ENCODE measurements around the gene TENT5A.

The TENT5A gene

DNA sequence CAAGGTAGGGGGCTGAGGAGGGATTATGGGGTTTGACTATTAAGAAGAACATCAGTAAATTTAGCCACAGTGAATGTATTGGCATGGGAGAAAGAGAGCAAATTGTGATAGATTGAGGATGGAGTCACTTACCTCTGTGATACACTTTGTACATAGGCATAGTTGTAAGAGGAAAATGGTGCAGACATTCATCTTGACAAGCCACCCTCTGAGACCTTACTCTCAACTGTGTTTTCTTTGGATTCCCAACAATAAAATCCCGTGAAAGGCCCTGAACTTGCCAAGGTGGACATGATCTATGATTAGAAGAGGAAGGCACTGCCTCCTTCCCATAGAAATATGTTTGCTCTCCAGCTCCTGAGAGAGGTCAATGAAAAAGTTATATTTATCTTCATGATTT lies 18.6 kb upstream of the TENT5A start:
- DNase-seq (ENCODE audit: low read depth, low spot score) = no peak

DNA sequence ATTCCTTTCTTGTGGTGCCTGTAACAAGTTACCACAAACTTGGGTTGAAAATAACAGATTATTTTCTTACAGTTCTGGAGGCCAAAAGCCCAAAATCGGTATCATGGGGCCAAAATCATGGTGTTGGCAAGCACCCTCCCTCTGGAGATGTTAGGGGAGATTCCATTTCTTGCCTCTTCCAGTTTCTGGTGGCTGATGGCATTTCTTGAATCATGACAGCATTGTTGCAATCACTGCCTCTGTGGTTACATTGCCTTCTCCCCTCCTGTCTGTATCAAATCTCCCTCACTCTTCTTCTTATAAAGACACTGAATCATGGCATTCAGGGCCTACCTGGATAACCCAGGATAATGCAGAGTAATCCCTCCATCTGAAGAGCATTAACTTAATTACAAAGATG lies 17.9 kb upstream of the TENT5A start:
- no peak for DNase-seq (ENCODE audit: low read depth, low spot score)

DNA sequence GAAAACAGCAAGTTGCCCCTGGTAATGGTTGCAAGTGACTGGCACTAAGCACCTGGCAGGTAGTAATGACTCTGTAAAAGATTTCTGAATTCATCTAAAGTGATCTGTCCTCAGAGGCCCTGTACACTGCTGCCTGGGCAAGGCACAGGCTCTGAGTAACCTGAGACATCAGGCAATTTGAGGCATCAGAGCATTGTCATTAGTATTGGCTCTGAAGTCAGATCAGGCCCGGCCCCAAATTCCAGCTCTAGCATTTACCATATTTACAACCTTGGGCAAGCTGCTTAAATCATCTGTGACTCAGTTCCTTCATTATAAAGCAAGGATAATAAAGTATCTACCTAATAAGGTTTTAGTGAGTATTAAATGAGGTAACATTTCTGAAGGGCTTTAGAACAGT lies 17.3 kb upstream of the TENT5A start:
- DNase-seq (ENCODE audit: low read depth, low spot score) = no peak

DNA sequence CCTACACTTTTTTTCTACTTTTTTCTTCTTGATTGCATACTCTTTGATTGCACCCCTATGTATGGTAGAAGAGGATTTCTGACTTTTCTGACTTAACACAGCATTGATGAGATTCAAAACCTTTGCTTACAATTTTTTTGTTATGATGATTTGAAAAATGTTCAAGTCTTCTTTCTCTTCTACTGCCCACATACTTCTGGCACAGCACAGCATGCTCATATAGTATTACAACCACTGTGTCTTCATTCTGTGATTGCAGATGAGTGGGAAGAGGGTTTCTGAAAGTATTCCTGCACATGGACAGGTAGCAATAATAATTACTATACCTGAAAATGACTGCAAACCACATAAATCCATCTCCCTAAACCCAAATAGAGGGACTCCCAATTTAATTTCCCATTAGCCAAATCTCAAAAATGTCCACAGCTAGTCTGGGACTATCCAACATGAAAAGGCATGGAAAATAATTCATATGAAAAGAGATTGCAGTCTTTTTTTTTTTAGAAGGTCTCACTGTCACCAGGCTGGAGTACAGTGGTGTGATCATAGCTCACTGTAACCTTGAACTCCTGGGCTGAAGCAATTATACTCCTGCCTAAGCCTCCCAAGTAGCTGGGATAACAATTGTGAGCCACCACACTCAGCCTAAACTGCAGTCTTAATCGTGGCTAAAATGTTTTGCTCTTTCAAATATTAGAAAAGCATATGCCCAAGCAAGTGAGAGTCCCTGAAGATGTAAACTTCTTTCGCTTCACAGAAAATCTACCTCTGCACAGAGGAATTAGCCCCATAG lies 15.9 kb upstream of the TENT5A start:
- DNase-seq (ENCODE audit: low read depth, low spot score) = no peak

DNA sequence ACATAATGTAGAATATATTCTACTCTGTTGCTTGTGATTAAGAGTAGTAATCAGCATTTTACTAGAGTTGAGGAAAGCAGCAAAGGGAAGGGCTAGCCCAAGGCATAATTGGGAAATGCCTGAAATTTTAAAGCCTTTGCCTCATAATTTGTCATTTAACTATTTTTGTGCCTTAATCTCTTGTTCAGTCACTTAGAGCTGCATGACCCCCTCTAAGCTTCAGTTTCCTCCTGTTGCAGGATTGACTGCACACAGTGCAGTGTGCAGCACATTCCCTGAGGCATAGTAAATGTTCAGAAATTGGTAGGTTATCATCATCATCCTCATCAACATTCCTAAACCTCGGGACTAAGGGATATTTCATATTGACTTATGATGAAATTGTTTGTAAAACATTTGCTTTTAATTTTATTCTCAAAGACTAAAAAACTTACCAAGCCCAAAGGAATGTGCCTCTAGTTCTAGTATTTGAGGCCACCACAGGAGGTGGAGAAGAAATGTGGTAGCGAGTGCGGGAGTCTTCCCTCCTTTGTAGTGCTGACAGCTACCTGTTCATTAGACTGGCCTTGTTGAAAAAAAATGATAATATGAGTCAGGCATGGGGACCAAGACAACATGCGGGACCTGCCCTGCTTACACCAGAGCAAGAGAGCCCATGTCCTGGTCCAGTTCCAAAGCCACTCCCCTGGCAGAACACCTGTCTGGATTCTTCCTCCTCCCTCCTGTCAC lies 14.8 kb upstream of the TENT5A start:
- no peak for DNase-seq (ENCODE audit: low read depth, low spot score)

DNA sequence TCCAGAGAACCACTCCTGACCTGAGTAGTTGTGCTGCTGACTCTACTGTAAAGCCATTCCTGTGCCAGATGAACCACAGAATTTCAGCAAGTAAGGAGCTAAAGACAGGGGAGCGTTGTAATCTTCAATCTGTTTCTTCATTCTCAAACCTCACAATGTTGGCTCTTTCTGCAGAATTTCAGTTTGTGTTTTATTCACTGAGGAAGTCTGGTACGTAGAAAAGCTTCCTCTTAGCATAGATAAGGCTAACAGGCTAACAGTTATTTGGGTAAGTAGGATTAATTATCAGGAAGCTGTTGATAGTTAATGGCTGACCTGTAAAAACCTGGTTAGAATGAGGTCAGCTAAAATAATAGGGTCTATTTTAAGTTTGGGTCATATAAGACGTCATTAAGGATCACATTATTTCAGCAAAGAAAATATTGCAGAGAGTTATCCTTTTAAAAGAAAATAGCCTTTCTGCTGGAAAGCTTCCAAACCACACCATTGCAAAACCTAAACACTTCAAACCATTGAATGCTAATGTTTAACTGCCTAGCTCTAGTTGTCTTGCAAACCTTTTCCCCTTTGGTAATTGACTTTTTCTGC lies 14.1 kb upstream of the TENT5A start:
- DNase-seq (ENCODE audit: low read depth, low spot score) = no peak

DNA sequence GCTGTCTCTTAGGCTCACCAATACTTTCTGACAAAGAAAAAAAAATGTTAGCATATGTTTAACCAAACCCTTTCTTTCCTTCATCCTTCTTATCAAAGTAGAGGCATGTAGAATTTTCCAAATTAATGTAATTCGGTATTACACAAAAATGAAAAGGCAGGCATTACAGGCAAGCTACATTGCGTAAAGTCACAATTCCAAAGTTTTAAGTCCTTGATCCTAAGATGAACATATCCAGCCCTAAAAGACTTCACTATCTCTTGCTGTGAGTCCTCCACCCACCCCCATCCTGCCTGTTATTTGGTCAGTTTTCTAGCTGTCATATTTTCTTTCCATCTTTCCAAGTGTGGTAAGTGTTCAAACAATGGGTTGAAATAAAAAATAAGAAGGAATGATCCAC lies 12.1 kb upstream of the TENT5A start:
- no peak for DNase-seq (ENCODE audit: low read depth, low spot score)

DNA sequence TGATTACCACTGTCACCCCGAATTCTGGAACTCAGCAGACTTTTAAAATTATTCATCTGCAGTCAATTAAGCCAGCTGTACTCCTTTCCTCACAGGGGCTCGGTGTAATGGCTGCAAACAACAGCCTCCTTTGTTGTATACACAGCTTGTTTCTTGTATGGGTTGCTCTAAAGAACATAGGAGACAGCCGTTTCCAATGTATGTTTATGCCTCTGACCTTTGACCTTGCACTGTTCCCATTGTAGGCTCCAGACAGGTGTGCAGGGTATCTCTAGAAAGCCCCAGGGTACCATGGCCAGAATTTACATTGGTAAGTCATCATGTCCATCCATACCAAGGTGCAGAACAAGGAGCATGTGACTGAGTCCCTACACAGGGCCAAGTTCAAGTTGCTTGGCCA lies 11.5 kb upstream of the TENT5A start:
- DNase-seq (ENCODE audit: low read depth, low spot score) = no peak

DNA sequence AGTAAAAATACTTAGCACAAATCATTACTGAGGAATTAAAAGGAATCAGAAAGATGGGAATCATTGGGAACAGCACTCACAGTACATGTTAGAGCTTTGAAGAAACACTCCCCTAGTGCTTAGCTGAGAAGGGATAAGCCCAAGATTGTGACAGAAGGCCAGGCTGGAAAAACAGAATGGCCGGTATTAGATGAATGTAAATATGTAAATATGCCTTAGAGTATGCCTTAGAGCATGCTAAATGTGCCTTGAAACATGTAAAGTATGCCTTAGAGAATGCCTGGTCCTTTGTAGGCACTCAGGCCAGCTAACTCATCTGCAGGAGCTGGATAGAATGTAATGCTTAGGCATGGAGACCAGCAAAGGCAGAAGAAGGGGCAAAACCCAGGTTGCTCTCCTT lies 10.6 kb upstream of the TENT5A start:
- no peak for DNase-seq (ENCODE audit: low read depth, low spot score)

DNA sequence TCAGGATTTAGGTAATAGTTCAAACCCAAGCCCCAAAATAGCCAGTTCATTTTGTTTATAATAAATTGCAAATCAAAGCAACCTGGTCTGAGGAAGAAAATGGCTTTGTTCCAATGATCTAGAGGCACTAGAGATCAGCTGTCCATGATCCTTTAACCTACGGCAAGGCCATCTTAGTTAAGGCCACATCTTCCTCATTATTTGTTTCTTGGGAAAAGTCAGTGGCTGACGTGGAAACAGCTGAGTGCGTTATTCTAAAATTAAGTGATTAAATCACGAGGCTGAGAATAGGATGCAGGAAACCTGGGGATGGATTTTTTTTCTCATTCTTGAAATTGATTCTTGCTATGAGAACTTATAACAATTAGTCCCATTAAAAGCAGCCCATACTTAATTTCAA lies 10.1 kb upstream of the TENT5A start:
- DNase-seq (ENCODE audit: low read depth, low spot score) = no peak

DNA sequence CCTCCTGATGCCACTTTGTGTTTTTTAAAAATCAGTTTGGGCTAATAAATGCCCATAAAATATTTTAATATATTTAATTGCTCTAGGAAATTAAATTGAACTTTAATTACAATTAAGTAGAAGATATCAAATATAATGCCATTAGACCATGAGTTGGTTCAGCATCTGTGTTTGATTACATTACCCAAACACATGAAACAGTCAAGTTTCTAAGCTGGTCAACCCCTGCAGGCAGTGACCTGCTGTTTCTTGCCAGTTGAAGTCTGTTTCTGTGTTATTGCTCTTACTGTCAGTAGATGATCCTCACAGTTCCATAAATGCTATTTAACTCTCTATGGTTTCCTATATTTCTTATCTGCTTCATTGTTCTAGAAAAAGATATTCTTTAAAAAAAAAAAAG lies 9.7 kb upstream of the TENT5A start:
- no peak for DNase-seq (ENCODE audit: low read depth, low spot score)

DNA sequence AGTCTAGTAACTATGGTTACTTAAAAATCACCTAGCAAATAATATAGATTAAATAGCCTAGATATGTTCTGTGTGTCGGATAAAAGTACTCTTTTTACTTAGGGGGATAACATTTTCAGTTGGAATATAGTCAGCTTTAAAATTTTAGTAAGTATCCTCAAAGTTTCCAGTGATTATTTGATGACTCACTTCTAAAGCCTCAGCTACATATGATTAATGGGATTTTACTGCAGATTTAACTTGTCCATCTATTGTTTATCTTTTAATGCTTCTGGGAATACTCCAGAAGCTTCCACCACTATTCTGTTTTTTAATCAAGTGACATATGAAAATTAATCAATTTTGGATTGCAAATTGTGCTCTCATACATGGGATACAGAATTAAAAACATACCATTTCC lies 8.7 kb upstream of the TENT5A start:
- DNase-seq (ENCODE audit: low read depth, low spot score) = no peak

DNA sequence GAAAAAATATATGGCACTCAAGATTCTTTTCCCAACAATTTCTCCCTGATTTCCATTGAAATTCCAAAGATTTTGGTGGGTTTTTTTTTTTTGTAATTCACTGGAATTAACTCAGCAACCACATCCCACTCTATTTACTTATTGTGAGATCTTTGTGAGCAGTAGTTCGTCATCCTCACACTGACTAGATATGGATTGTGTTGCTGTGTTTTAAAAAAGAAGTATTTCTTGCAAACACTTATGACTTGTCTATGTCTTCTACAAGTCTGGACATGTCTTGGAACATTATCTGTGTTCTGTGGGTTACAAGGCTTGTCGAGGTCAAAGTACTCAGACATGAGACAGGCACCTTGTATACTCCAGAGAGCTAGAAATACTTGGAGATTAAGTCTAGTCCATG lies 7.3 kb upstream of the TENT5A start:
- no peak for DNase-seq (ENCODE audit: low read depth, low spot score)

DNA sequence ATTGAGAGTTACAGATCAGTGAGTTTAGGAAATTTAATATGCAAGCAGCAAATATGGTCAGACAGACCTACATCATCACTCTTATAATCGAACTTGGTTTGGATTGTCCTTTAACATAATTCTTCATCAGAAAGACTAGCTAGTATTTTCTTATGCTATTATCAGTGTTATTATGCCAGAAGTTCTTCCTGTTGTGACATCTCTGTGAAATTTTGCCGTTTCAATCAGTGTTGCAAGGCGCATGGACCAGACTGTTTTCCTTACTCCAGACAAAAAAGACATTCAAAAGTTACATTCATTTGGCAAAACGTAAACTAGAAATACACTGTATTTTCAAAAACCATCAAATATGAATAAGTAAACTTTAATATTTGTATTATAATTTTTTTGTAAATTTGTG lies 5.7 kb upstream of the TENT5A start:
- no peak for DNase-seq (ENCODE audit: low read depth, low spot score)

DNA sequence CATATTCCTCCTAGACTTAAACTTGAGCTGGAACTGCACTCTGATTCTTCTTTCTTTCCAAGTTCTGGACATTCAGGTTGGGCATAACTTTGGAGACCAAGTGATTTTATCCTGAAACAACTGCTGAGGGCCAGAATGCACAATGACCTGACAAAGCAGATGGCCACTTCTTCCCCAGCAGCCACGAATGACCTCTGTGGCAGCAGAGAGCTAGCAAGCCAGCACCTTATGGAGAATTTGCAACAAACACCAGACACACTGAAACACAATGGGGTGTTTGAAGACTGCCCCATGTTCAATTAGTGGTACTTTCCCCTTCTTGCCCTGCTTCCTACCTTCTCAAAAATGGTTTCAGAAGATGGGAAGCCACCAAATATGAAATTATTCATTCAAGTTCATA lies 4.2 kb upstream of the TENT5A start:
- no peak for DNase-seq (ENCODE audit: low read depth, low spot score)

DNA sequence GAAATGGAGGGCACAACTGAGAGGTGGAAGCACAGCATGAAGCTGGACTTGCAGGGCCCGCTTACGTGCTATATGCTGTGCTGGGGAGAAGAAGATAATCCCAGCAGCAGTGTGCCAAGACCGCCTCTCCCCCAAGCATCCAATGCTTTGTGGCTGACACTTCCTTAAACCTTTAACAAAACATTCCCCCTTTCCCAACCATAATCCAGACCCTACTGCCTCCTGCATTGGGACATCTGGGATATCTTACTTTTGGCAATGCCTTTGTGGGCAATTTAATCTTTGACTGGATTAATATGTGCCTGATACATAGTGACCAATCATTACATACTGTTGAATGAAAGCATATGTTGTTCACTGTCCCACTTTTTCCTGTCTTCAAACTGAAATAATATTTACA lies 3.1 kb upstream of the TENT5A start:
- DNase-seq (ENCODE audit: low read depth, low spot score) = no peak

DNA sequence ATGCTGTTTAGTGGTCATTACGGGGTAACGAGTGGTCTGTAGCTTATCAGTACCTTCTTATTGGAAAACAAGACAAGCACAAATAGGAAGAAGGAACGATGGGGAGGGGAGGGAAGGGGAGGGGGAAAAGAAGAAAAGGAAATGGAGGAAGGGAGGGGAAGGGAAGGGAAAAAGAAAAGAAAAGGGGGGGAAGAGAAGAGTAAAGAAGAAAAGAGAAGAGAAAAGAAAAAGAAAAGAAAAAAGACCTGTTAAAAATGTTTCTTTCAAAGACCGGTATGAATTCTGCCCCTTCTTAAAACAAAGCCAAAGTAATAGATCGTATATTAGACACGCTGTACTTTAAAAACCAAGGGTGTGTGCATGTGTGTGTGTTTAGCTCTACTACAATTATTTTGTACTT lies 2.4 kb upstream of the TENT5A start:
- DNase-seq (ENCODE audit: low read depth, low spot score) = no peak

DNA sequence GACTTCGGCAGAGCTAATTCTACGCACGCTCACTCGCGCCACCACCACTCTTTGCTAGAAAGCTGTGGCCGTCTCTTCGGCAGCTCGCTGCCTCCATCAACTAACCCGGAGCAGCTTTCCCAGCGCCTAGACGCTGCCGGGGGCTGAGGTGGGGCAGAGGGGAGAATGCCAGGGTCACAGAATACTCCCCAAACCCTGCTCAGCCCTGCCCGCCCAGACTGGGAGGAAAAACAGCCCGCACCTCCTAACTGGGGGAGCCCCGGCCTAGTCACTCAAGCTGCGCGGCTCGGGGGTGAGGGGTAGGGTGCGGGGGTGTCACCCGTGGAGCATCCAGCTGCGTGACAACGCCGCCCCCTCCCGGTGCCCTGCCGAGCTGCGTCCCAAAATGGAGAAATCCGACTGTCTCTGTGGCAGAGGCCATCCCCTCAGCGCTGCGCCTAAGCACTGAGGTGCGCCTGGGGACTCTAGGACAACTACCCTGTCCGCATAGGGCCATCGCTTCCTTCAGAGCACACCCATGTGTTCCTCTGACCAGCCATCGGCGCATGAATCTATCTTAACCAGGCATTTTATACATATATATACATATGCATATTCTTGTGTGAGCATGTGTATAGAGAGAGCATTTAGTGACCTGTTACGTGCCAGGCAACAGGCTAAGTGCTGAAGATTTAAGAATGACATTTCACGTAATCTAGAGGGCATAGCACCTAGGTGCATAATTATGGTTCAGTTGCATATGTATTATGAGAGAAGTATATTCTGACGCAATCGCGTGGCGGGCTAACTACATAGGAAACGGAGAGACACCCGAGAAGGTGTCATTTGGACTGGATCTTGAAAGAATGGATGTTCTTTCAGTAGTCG lies 1.5 kb upstream of the TENT5A start:
- DNase-seq (ENCODE audit: low read depth, low spot score) = peak; percentile 57

DNA sequence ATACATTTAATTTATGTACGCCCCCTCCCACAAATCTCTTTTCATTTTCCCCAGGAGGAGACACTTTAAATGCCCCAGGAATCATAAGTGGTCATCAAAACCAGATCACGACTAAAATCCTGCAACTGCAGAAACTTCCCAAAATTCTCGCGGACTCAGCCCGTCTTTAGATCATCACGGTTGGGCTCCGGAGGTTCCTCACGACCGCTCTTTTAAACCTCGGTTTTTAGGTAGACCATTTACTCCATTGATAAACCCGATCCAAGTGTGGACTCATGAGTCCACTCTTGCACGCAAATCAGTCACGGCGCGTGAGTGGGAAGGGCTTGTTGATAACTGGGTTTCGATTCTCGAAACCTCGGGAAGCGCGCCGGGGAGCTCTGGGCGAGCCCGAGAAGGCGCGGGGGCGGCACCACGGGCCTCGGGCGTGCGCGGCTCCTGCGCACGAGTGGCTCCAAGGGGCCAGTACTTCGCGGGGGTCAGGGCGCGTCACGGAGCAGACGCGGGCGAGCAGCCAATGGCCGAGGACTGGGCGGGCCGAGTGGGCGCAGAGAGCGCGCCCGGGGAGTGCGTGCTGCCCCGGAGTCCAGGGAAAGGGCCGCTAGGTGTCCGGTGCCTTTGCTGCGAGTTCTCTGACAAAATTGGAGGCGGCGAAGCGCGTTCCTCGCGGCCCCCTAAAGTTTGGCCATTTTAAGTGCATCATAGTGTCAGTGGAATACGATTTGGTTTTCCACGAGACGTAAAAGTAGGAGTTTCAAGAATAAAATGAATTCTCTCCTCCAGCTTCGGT lies 635 bp upstream of the TENT5A start:
- peak; percentile 20 for DNase-seq (ENCODE audit: low read depth, low spot score)

DNA sequence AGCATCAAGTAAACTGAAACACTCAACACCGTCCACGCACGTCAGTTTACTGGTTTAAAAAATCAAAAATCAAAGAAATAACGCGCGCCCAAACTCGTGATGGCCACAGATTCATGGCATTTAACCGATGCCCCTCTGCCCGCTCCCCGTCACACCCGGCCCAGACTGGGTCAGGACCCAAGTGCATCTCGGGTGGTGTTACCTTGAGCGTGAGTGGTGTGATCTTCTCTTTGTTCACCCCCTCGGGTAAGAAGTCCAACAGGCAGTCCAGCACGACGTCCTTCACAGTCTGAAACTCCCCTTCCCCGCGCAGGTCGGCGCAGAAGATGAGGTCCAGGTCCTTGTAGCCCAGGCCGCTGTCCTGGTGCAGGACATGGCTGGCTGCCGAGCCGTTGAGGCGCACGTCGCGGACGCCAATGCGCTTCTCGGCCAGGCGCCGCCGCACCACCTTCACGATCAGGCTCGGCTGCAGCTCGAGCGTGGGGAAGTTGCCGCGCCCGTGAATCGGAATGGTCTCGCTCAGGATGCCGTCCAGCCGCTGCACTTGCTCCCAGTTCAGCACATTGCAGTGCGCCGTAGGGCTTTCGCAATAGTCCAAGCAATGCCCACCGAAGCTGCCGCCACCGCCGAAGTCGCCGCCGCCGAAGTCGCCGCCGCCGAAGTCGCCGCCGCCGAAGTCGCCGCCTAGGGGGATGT lies 945 bp downstream of the TENT5A start:
- DNase-seq (ENCODE audit: low read depth, low spot score) = no peak

Measured in activated CD4-positive, CD25-positive, alpha-beta regulatory T cell treated with anti-CD3 and anti-CD28 coated beads, Interleukin-2, amount 50 U/mL, for 16 hours (primary cell).